Activated B cell treated with CpG ODN at 0.5 μM for 24 hours (primary cell): ENCODE measurements around the gene DCHS2. TPM values are rescaled to one million over a fixed set of nuclear protein-coding genes. Genes with fewer than 3 reads are reported as not detected.

Source experiments
- ATAC-seq: fragments of 200-7000 bp; cut with Tn5 transposase; one replicate; pipeline ENCODE4 v1.10.0; 2021; ENCODE audit warnings: low read depth, mild to moderate bottlenecking, moderate library complexity
- CTCF ChIA-PET: fragments of 350-600 bp; sonication (Branson Sonifier 250); formaldehyde crosslinking; loops from one replicate; lab custom pipeline; 2021; ENCODE audit warnings: antibody characterized with exemption; lab: Charles Lee
- POLR2A ChIA-PET: fragments of 350-600 bp; sonication (Branson Sonifier 250); formaldehyde crosslinking; loops from one replicate; lab custom pipeline; 2021; ENCODE audit warnings: antibody characterized with exemption; lab: Charles Lee
- DNase-seq: peaks from one replicate; pipeline ENCODE4 v3.0.0; 2022
- H3K27ac Mint-ChIP-seq: one replicate; pipeline ENCODE4 v1.8.0; 2020; ENCODE audit warnings: mixed read lengths
- H3K27me3 Mint-ChIP-seq: one replicate; pipeline ENCODE4 v1.8.0; 2021; ENCODE audit warnings: mixed read lengths
- H3K36me3 Mint-ChIP-seq: one replicate; pipeline ENCODE4 v1.8.0; 2021; ENCODE audit warnings: low read depth, mixed read lengths
- H3K4me1 Mint-ChIP-seq: one replicate; pipeline ENCODE4 v1.8.0; 2021; ENCODE audit warnings: mixed read lengths
- H3K4me3 Mint-ChIP-seq: one replicate; pipeline ENCODE4 v1.8.0; 2020; ENCODE audit warnings: mild to moderate bottlenecking, mixed read lengths
- H3K9me3 Mint-ChIP-seq: one replicate; pipeline ENCODE4 v1.8.0; 2020; ENCODE audit warnings: mixed read lengths
- CTCF ChIP-seq: fragments of 200-600 bp; IDR thresholded peaks from one replicate; pipeline ENCODE4 v1.8.0; 2022; ENCODE audit warnings: antibody characterized with exemption, mild to moderate bottlenecking
- intact Hi-C: fragments of 100-400 bp; cut with micrococcal nuclease; formaldehyde crosslinking; loops from one replicate; pipeline ENCODE4 v1.15.1; 2024
- total RNA-seq: library from RNA; stranded (reverse); gene quantifications from 2 replicates; pipeline ENCODE4 v1.2.3, GENCODE V29; 2022

Gene DCHS2
- total RNA-seq, 1 donor from 2014 or later = 0.13 TPM

DNA sequence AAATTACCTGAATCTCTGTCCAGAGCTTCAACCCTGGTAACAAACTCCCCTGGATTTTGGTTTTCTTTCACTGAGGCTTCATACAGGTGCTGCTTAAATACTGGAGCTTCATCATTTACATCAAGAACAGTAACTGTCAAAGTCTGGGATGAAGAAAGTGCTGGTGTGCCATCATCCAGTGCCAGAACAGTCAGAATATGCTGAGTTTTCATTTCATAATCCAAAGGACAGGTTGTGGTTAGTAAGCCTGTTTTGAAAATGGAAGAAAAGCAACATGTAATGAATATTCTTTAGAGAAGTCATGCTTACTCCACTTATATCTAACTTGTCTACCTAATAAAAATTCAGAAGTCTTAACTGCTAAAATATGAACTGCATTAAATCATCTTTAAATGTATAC is 175.9 kb downstream of the DCHS2 start:
- ChIA-PET POLR2A (no interaction called here), CTCF (no interaction called here)
- no peak for ATAC-seq
- no peaks in the 10 kb centered on the region for H3K36me3 Mint-ChIP-seq
- H3K27me3 Mint-ChIP-seq = peaks cover 11% of the 10 kb centered on the region
- no peak overlapping the region for H3K27ac Mint-ChIP-seq
- H3K9me3 Mint-ChIP-seq = peaks cover 7% of the 10 kb centered on the region
- intact Hi-C loops = no loop called here
- TF ChIP-seq CTCF = no peak
- no peak for DNase-seq
- H3K4me3 Mint-ChIP-seq = no peak overlapping the region
- no peaks in the 10 kb centered on the region for H3K4me1 Mint-ChIP-seq

DNA sequence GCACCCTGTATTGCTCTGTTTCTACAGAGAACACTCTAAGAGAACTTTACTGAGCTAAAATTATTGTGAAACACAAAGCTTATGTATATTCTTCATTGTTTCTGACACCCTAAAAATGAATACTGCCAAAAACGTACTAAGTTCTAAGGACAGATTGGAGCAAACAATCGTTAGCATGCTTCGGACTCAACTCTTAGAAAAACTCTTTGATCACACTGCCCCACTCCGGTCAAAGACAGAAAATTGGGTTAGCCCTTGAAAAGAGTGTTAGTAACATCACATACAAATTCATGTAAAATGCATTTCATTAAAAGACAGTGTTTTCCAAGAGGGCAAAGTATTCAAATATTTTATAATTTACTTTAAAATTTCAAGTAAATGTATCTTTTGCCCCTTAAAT is 177.4 kb downstream of the DCHS2 start:
- ATAC-seq (no peak), DNase-seq (no peak)
- Mint-ChIP-seq H3K4me1 (no peaks in the 10 kb centered on the region), H3K27me3 (peaks cover 16% of the 10 kb centered on the region), H3K4me3 (no peak overlapping the region), H3K27ac (no peak overlapping the region), H3K9me3 (peaks cover 7% of the 10 kb centered on the region), H3K36me3 (no peaks in the 10 kb centered on the region)
- POLR2A ChIA-PET = no interaction called here
- CTCF ChIA-PET = no interaction called here
- TF ChIP-seq CTCF = no peak
- intact Hi-C loops = no loop called here

- peaks cover 2% of the 10 kb centered on the region for H3K9me3 Mint-ChIP-seq
- ATAC-seq (no peak), DNase-seq (no peak)
- no peak overlapping the region for H3K27ac Mint-ChIP-seq
- POLR2A ChIA-PET = no interaction called here
- CTCF ChIA-PET = no interaction called here
- no peaks in the 10 kb centered on the region for H3K4me1 Mint-ChIP-seq
- no peak overlapping the region for H3K4me3 Mint-ChIP-seq
- no peaks in the 10 kb centered on the region for H3K36me3 Mint-ChIP-seq
- TF ChIP-seq CTCF = no peak
- H3K27me3 Mint-ChIP-seq = peaks cover 17% of the 10 kb centered on the region
- intact Hi-C loops = no loop called here
These were observed 178.5 kb downstream of the DCHS2 start for GRCh38 chr4:154313004-154313585.

DNA sequence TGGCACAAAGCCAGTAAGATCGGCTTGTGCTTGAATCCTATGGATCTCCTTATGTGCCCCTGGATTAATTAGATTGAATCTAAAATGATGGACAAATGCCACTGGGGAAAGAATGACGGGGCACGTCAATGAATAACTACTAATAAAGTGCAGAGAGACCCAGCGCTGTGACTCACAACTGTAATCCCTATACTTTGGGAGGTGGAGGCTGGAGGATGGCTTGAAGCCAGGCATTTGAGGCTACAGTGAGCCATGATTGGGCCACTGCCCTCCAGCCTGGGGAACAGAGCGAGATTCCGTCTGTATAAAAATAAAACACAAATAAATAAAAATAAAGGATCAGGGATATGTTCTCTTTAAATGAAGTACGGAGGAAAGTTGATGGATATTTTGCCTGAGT is 179.4 kb downstream of the DCHS2 start:
- Mint-ChIP-seq H3K4me3 (no peak overlapping the region), H3K36me3 (no peaks in the 10 kb centered on the region), H3K4me1 (no peaks in the 10 kb centered on the region), H3K27ac (no peak overlapping the region), H3K27me3 (peaks cover 19% of the 10 kb centered on the region), H3K9me3 (peaks cover 2% of the 10 kb centered on the region)
- ATAC-seq (no peak), DNase-seq (no peak)
- CTCF ChIA-PET = no interaction called here
- POLR2A ChIA-PET = no interaction called here
- TF ChIP-seq CTCF = no peak
- intact Hi-C loops = no loop called here

DNA sequence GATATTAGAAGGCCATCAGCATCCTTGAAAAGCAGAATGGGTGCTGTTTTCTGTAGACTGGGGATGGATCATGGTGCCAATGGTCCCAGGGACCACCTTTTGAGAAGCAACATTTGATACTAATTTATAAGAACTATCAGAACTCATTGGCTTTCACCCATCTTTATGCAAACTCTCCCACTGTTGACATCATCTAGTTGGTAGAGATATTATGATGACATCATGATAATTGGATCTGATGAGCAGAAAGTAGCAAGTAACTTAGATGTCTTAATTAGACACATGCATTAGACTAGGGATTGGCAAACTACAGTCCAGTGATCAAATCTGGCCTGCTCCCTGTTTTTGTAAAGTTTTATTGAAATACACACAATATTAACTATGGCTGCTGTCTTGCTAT is 181.0 kb downstream of the DCHS2 start:
- TF ChIP-seq CTCF = no peak
- no peak for DNase-seq
- no peak overlapping the region for H3K27ac Mint-ChIP-seq
- no peaks in the 10 kb centered on the region for H3K4me1 Mint-ChIP-seq
- intact Hi-C loops = no loop called here
- H3K36me3 Mint-ChIP-seq = no peaks in the 10 kb centered on the region
- no peak overlapping the region for H3K4me3 Mint-ChIP-seq
- ATAC-seq = no peak
- H3K9me3 Mint-ChIP-seq = peaks cover 2% of the 10 kb centered on the region
- H3K27me3 Mint-ChIP-seq = peaks cover 16% of the 10 kb centered on the region
- ChIA-PET CTCF (no interaction called here), POLR2A (no interaction called here)
